ENCODE results near the gene CHD1L.

Gene CHD1L

DNA sequence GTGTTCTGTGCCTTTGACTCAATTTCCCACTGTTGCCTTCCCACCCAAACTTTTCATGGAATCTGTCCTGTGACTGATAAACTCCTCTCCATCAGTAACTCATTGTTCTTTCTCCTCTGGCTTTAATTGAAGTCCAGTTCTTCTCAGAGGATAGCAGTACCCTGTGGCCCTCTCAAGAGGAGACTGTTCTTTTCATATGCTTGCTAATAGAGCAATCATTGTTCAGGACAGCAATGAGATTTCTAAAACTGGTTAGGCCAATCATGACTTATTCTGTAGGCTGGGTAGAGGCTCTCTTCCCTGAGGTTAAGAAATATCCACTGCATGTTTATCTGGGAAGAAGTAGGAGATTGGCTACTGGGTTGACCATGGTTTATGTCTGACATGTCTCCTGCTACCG, 98.8 kb downstream of the CHD1L start:
- no peak overlapping the region for H3K27ac ChIP-seq (ENCODE audit: low read depth, low read length)
- no peaks in the 10 kb centered on the region for H3K4me1 ChIP-seq (ENCODE audit: control insufficient read depth in 5 of 5, insufficient read depth in 5 of 5, low read length in 5 of 5)
- no peaks in the 10 kb centered on the region for H3K36me3 ChIP-seq (ENCODE audit: control insufficient read depth in 5 of 5, insufficient read depth in 5 of 5, low read length in 5 of 5)

More for the DNA sequence above, 98.8 kb downstream of the CHD1L start:
- H3K9ac ChIP-seq (ENCODE audit: low read length in 5 of 5): no peak overlapping the region
- H3K4me3 ChIP-seq (ENCODE audit: low read depth in 1 of 5, low read length in 5 of 5): no peak overlapping the region
- H3K27me3 ChIP-seq (ENCODE audit: control insufficient read depth in 5 of 5, insufficient read depth in 4 of 5, low read length in 5 of 5): peaks cover 0 to 5% (median 0%) of the 10 kb centered on the region in 5 donors
- H3K9me3 ChIP-seq (ENCODE audit: control insufficient read depth in 5 of 5, low read length in 5 of 5): no peaks in the 10 kb centered on the region

All from subcutaneous abdominal adipose tissue (tissue), 5 donors.